DND-41 (cell line): Measurements from ENCODE around the gene DIP2B.
"Not testable (repeated sequence)": the region's sequence is repeated elsewhere in the genome, so short reads cannot be mapped to it uniquely, and the experiment has no call there.

Experiments used
- ATAC-seq: fragments of 200-7000 bp; cut with Tn5 transposase; 3 replicates; pipeline ENCODE4 v1.9.1; 2021; ENCODE audit warnings: low read depth; ENCODE audit not compliant: insufficient read depth
- DNase-seq: peaks from one replicate; pipeline ENCODE4 v3.0.0-alpha.2; 2020
- H2AFZ ChIP-seq: 2 replicates; pipeline ENCODE4 v1.6.0; 2012; ENCODE audit warnings: low read depth, low read length
- H3K27ac ChIP-seq: 2 replicates; pipeline ENCODE4 v1.5.1; 2012; ENCODE audit warnings: low read length, inconsistent platforms
- H3K27me3 ChIP-seq: fragments of 200-600 bp; sonication (generic); 2 replicates; pipeline ENCODE4 v1.6.0; 2012; ENCODE audit warnings: low read length, mild to moderate bottlenecking, inconsistent platforms; ENCODE audit not compliant: insufficient read depth, poor library complexity
- H3K36me3 ChIP-seq: 2 replicates; pipeline ENCODE4 v1.5.1; 2012; ENCODE audit warnings: low read length, inconsistent platforms; ENCODE audit not compliant: insufficient read depth
- H3K4me1 ChIP-seq: 2 replicates; pipeline ENCODE4 v1.5.1; 2012; ENCODE audit warnings: mild to moderate bottlenecking, low read length; ENCODE audit not compliant: insufficient read depth
- H3K4me2 ChIP-seq: 2 replicates; pipeline ENCODE4 v1.6.0; 2012; ENCODE audit warnings: mild to moderate bottlenecking, moderate library complexity, low read length, inconsistent platforms; ENCODE audit not compliant: insufficient read depth
- H3K4me3 ChIP-seq, 2 experiments: fragments of 200-600 bp in 1 of 2; shearing (Covaris generic) in 1 of 2; 2 replicates each; pipeline ENCODE4 v1.5.1; 2012 to 2016; ENCODE audit warnings: inconsistent platforms in 2 of 2, low read length in 2 of 2, mild to moderate bottlenecking in 2 of 2, low read depth in 1 of 2, moderate library complexity in 1 of 2
- H3K79me2 ChIP-seq: 2 replicates; pipeline ENCODE4 v1.6.0; 2012; ENCODE audit warnings: low read length, inconsistent platforms; ENCODE audit not compliant: insufficient read depth
- H3K9ac ChIP-seq: 2 replicates; pipeline ENCODE4 v1.6.0; 2012; ENCODE audit warnings: low read depth, mild to moderate bottlenecking, inconsistent platforms, low read length, moderate library complexity
- H3K9me3 ChIP-seq: 2 replicates; pipeline ENCODE4 v1.5.1; 2012; ENCODE audit warnings: low read length, moderate library complexity, mild to moderate bottlenecking, inconsistent platforms; ENCODE audit not compliant: insufficient read depth, severe bottlenecking
- H4K20me1 ChIP-seq: 2 replicates; pipeline ENCODE4 v1.6.0; 2012; ENCODE audit warnings: low read length; ENCODE audit not compliant: insufficient read depth
- CTCF ChIP-seq: IDR thresholded peaks from 2 replicates; pipeline ENCODE4 v1.5.1; 2012; ENCODE audit warnings: borderline replicate concordance, low read length, moderate library complexity, mild to moderate bottlenecking; ENCODE audit not compliant: poor library complexity, severe bottlenecking; ENCODE audit errors: extremely low read depth
- EZH2 ChIP-seq: IDR thresholded peaks from 3 replicates; pipeline ENCODE4 v1.6.1; 2012; ENCODE audit warnings: borderline replicate concordance, low read depth, mild to moderate bottlenecking, moderate library complexity, low read length, inconsistent platforms; ENCODE audit not compliant: severe bottlenecking

Gene DIP2B

GRCh38 chr12:50765095-50765911 is 260.5 kb downstream of the DIP2B start:
- H3K27ac ChIP-seq = peak overlapping the region; percentile 97

DNA sequence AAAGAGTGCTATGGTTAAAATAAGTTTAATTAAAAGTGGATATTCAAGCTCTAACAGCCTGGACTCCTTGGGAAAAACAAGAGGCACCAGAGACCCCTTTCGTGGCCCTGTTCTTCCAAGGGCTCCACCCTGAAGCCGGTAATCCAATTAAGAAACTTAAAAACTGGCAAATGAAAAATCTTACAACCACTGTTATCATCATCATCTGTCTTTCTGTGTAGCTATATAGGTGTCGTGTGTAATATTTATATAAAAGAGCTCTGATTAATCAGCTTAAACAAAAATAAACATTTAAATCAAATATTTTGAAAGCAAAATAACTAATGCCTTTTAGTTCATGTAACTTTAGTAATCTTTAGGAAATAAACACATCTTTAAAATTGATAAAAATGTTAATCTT is 263.6 kb downstream of the DIP2B start:
- Histone ChIP-seq H3K4me2 (no peak overlapping the region), H3K4me3 (no peak overlapping the region), H3K27ac (no peak overlapping the region)

More at GRCh38 chr12:50765095-50765911, 260.5 kb downstream of the DIP2B start:
- Histone ChIP-seq H4K20me1 (peaks cover 11% of the 10 kb centered on the region; the same call in 1 of the 2 replicates), H2AFZ (peak overlapping the region; percentile 75), H3K9ac (peak overlapping the region; percentile 92), H3K4me3 (peak overlapping the region; percentile 72 to 73), H3K4me2 (peak overlapping the region; percentile 72), H3K27me3 (no peaks in the 10 kb centered on the region), H3K36me3 (peaks cover 11% of the 10 kb centered on the region), H3K79me2 (peaks cover 71% of the 10 kb centered on the region), H3K4me1 (peaks cover 33% of the 10 kb centered on the region), H3K9me3 (peaks cover 6% of the 10 kb centered on the region)
- TF ChIP-seq CTCF = peak; percentile 83
- TF ChIP-seq EZH2 = no peak
- DNase-seq (peak; percentile 57), ATAC-seq (peak; percentile 32)

DNA sequence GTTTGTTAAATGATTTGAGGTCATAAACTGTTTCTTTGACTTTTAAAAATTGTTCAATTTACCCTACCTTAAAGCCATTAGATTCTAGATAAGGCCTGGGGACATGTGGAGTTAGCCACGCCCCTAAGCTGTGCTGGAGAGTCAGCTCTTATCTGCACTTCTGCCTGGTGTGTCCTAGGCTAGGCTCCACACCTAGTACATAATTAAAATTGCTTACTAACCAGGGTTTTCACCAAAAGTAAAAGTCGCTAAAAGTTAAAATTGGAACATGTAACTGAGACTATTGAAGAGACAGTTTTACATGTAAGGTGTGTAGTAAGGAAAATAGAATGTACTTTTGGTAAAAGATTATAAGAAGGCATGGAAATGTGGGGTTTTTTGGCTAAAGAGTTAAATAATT is 264.0 kb downstream of the DIP2B start:
- peaks cover 18% of the 10 kb centered on the region for H3K4me1 ChIP-seq
- not testable (repeated sequence) for H3K9ac ChIP-seq, H3K4me3 ChIP-seq, H2AFZ ChIP-seq, H3K27me3 ChIP-seq, DNase-seq, ATAC-seq, H3K27ac ChIP-seq, H3K4me2 ChIP-seq, H3K9me3 ChIP-seq
- peaks cover 94% of the 10 kb centered on the region for H3K79me2 ChIP-seq
- H3K36me3 ChIP-seq = peaks cover 26% of the 10 kb centered on the region
- peaks cover 19% of the 10 kb centered on the region; the same call in 1 of the 2 replicates for H4K20me1 ChIP-seq

More for the DNA sequence above, 263.6 kb downstream of the DIP2B start:
- Histone ChIP-seq H3K9ac (no peak overlapping the region), H3K79me2 (peaks cover 94% of the 10 kb centered on the region), H3K36me3 (peaks cover 26% of the 10 kb centered on the region), H3K4me1 (peaks cover 18% of the 10 kb centered on the region), H4K20me1 (peaks cover 19% of the 10 kb centered on the region; the same call in 1 of the 2 replicates), H3K9me3 (peaks cover 6% of the 10 kb centered on the region), H2AFZ (no peak overlapping the region), H3K27me3 (no peaks in the 10 kb centered on the region)
- DNase-seq (no peak), ATAC-seq (no peak)
- TF ChIP-seq CTCF = no peak
- no peak for TF ChIP-seq EZH2

DNA sequence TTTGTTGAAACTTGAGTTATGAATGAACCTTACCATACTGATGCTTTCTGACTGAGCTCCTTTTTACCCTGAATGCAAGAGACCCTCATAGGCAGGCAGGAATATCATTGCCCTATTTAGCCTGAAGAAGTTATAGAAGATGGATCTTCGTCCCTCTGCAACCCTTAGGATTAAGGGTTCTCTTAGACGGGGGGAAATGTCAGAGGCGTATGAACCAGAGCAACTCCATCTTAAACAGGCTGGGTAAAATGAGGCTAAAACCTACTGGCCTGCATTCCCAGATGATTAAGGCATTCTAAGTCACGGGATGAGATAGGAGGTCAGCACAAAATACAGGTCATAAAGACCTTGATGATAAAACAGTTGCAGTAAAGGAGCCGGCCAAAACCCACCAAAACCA is 266.6 kb downstream of the DIP2B start:
- Histone ChIP-seq H3K36me3 (peaks cover 26% of the 10 kb centered on the region), H3K9ac (no peak overlapping the region), H3K4me1 (peaks cover 4% of the 10 kb centered on the region; the same call in 1 of the 2 replicates), H3K27me3 (no peaks in the 10 kb centered on the region), H3K4me3 (no peak overlapping the region), H3K79me2 (peaks cover 96% of the 10 kb centered on the region), H2AFZ (no peak overlapping the region), H4K20me1 (peaks cover 11% of the 10 kb centered on the region; the same call in 1 of the 2 replicates), H3K4me2 (no peak overlapping the region), H3K9me3 (peaks cover 6% of the 10 kb centered on the region), H3K27ac (no peak overlapping the region)
- TF ChIP-seq CTCF (no peak), EZH2 (no peak)
- DNase-seq (no peak), ATAC-seq (no peak)
